HL-60 (cell line): Measurements from ENCODE around the gene NSUN7.

Source experiments
- POLR2AphosphoS5 ChIP-seq: IDR thresholded peaks from 2 replicates; pipeline ENCODE4 v1.6.1; 2012; ENCODE audit warnings: low read depth
- REST ChIP-seq: IDR thresholded peaks from 2 replicates; pipeline ENCODE4 v1.6.1; 2012; ENCODE audit warnings: low read depth; ENCODE audit not compliant: insufficient replicate concordance
- TF ChIP-seq, protein P1 (sequence below): IDR thresholded peaks from one replicate; pipeline ENCODE4 v1.5.1; 2011; ENCODE audit warnings: low read length, control low read depth, inconsistent platforms; ENCODE audit not compliant: insufficient read depth

- TF ChIP-seq, protein P1, sequence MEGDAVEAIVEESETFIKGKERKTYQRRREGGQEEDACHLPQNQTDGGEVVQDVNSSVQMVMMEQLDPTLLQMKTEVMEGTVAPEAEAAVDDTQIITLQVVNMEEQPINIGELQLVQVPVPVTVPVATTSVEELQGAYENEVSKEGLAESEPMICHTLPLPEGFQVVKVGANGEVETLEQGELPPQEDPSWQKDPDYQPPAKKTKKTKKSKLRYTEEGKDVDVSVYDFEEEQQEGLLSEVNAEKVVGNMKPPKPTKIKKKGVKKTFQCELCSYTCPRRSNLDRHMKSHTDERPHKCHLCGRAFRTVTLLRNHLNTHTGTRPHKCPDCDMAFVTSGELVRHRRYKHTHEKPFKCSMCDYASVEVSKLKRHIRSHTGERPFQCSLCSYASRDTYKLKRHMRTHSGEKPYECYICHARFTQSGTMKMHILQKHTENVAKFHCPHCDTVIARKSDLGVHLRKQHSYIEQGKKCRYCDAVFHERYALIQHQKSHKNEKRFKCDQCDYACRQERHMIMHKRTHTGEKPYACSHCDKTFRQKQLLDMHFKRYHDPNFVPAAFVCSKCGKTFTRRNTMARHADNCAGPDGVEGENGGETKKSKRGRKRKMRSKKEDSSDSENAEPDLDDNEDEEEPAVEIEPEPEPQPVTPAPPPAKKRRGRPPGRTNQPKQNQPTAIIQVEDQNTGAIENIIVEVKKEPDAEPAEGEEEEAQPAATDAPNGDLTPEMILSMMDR: no peak
- no peak for TF ChIP-seq POLR2AphosphoS5
- no peak for TF ChIP-seq REST
Observed at GRCh38 chr4:40842725-40843423, 93.1 kb downstream of the NSUN7 start.
